Sigmoid colon (tissue), 3 donors: ENCODE measurements around the gene GREB1L.

Experiments used
- CTCF ChIP-seq, 4 experiments: fragments of 450-650 bp in 3 of 4; fragments of 200-600 bp in 1 of 4; IDR thresholded peaks; one replicate each; pipeline ENCODE4 v1.5.1; 2016 to 2019; ENCODE audit warnings: antibody characterized with exemption in 4 of 4, mild to moderate bottlenecking in 3 of 4, moderate library complexity in 2 of 4
- POLR2A ChIP-seq, 2 donors: fragments of 450-650 bp; IDR thresholded peaks; one replicate each; pipeline ENCODE4 v1.6.1; 2016; ENCODE audit warnings: antibody characterized with exemption in 2 of 2, mild to moderate bottlenecking in 2 of 2, moderate library complexity in 2 of 2

- TF ChIP-seq CTCF (IDR thresholded peaks at IDR 0.05) (no peak), POLR2A (IDR thresholded peaks at IDR 0.05) (no peak)
Observed at GRCh38 chr18:21481739-21482138, 239.7 kb downstream of the GREB1L start.
